Measurements from ENCODE around the gene OR6P1. TPM values are rescaled to one million over a fixed set of nuclear protein-coding genes. Genes with fewer than 3 reads are reported as not detected.

OR6P1 gene
- polyA plus RNA-seq (2013, experiment 1 of 2; ENCODE audit: insufficient read length), result not detected
- polyA plus RNA-seq (2013, experiment 2 of 2; ENCODE audit: insufficient read length), result not detected

GRCh38 chr1:158570480-158570879 lies at the start of gene OR6P1:
Gene OR6P1 (minus strand): TSS chr1:158570580. CDS start chr1:158563604, 6,976 bp downstream.
- DNase-seq, result no peak

DNA sequence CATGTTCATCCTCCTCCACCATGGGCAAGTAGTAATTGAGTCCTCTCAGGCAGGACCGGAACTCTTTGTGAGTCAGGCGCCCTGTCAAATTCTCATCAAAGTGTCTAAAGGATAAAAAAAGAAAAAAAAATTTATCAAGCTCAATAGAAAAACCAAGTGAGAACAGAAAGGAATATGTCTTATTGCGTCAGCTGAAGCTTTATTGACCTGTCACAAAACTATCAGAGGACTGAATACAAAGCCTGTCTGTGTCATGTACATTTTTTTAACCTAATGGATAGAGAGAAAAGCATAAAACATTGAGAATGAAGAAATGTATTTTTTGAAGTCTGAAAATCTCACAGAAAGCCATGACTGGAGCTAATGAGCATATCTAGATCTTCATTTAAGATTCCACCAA lies 43.4 kb upstream of the OR6P1 start:
- DNase-seq, result no peak

- no peak for DNase-seq
These were observed 41.5 kb upstream of the OR6P1 start for GRCh38 chr1:158611916-158612315.

DNA sequence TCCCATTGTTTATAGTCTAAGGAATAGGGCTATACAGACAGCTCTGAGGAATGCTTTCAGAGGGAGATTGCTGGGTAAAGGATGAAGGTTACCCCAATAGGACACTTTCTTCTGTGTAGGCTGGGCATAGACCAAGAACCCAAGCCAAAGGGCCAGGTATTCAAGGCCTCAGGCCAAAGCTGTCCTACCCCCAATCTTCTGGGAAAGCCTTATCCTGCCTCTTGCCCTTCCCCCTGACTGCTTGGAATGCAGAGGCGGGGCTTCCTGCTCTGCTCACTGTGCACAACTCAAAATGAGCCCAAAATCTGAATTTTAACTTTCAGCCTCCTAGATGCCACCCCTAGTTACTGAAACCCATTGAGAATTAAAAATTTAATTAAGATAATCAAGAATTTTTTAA lies 36.9 kb upstream of the OR6P1 start:
- no peak for DNase-seq

- no peak for DNase-seq
These were observed 34.6 kb upstream of the OR6P1 start, which contains the start of gene OR10Z1 for GRCh38 chr1:158604968-158605367. Gene OR10Z1 (plus strand): TSS chr1:158605268. CDS start chr1:158606439, 1,171 bp downstream.

DNA sequence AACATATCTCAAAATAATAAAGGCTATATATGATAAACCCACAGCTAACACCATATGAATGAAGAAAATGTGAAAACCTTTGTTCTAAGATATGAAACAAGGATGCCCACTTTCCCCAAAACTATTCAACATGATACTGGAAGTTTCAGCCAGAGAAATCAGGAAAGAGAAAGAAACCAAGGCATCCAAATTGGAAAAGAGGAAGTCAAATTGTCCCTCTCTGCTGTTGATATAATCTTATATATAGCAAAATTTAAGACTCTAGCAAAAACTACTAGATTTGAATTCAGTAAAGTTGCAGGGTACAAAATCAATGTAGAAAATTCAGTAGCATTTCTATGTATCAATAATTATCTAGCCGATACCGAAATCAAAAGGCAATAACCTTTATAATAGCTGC lies 30.4 kb upstream of the OR6P1 start:
- no peak for DNase-seq

DNA sequence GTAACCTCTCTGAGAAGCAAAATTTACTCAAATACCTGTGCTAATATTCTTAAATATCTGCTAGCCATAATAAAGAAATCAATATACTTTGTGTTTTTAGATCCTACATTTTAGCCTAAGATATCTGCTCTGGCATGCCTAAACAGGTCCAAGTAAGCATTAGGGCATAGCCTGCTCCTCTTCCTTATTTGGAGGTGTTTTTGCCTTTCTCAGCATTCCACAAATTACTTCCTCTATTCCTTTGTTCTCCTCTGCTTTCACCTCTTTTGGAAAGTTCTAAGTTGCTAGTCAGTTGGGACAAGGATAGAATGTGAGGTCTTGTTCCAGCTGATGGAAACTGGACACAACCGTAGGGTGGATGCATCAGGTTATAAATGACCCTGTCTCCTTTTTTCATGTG lies 16.6 kb upstream of the OR6P1 start:
- DNase-seq, result no peak

- no peak for DNase-seq
These were observed 13.6 kb upstream of the OR6P1 start for GRCh38 chr1:158583962-158584361.

GRCh38 chr1:158579733-158580132 lies 9.4 kb upstream of the OR6P1 start, which contains the start of gene OR10X1:
Gene OR10X1 (minus strand): TSS chr1:158579899. CDS start chr1:158579899, 0 bp downstream.
- DNase-seq, result no peak

DNA sequence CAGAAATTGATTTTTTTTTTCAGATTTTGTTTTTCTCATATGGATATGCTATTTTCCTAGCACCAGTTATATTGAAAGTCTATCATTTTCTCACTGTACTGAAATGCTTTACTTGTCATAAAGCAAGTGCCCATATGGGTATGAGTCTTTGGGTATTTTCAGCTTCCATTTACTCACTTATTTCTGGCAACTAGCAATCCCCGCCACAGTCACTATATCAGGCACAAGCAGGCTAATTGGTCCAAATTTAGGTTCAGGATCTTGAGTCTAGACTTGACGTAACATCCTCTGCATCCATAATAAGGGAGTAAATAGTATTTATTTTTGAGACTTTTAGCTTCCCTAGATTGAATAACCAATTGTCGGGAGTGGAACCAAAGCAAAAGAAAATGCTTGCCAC lies 7.2 kb upstream of the OR6P1 start:
- no peak for DNase-seq

DNA sequence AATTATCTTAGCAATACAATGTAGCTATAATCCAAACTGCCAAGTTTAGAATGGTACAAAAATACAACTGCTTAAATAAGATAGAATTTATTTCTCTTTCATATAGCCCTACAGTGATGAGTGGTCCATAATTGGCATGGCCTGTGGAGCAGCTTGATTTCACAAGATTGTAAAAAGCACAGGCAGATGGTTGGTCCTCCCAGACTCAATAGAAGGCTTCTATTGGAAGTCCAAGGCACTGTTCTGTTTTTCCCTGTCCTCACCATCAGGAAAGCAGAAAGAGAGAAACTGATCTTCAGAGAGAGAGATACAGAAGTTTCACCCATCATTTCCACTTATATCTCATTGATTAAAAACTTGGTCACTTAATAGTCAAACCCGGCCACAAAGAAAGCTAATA lies 1.8 kb upstream of the OR6P1 start:
- no peak for DNase-seq

DNA sequence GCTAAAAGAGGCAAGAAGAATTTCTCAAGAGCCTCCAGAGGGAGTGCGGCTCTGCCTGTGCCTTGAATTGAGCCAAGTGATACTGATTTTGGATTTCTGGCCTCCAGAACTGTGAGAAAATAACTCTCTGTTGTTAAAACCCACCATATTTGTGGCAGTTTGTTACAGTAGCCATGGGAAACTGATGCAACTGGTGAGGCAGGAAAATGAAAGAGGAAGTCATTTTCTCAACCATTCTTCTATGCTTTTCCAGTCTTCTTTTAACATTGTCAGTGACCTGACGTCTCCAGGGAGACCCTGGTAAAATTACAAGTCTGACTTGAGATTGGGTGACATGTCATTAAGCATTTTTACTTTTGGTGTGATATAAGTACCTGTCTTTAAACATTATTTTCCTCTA lies 5.8 kb downstream of the OR6P1 start:
- DNase-seq, result no peak

GRCh38 chr1:158563853-158564252 lies 6.5 kb downstream of the OR6P1 start:
- DNase-seq, result no peak

DNA sequence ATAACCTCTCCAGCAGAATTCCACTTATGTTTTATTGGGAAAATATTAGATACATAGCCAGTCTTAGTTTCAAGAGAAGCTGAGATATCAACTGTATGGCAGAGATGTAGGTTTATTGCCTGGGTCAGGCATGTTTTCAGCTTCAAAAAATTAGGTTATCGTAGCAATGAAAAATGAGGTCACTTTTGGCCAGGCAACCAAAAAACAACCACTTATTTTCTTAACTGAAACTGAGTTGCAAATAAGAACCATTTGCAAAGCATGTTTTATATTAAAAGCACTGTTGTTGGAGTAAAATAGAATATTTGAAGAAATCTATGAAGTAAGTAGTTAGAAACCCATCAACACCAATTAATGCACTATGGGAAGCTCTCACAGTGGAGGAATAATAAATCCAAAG lies 10.7 kb downstream of the OR6P1 start:
- no peak for DNase-seq

- DNase-seq, result no peak
These were observed 16.0 kb downstream of the OR6P1 start, which contains the start of gene OR6Y1 for GRCh38 chr1:158554352-158554751. Gene OR6Y1 (minus strand): TSS chr1:158554405. CDS start chr1:158548105, 6,300 bp downstream.

GRCh38 chr1:158552296-158552695 lies 18.1 kb downstream of the OR6P1 start:
- no peak for DNase-seq

GRCh38 chr1:158547533-158547932 lies 22.8 kb downstream of the OR6P1 start:
- DNase-seq, result no peak

DNA sequence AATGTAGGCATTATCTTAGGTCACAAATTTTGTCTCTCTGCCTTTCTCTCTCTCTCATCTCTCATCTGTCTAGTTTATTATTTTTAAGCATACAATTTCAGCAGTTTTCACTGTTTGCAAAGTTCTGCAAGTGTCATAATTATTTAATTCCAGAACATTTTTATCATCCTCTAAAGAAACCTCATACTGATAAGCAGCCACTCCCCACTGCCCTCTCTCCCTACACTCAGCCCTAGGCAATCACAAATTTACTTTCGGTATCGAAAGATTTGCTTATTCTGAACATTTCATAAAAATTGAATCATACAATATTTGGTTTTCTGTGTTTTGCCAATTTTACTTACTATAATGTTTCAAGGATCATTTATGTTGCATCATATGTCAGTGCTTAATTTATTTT lies 32.8 kb downstream of the OR6P1 start:
- DNase-seq, result no peak

- DNase-seq, result no peak
These were observed 35.9 kb downstream of the OR6P1 start for GRCh38 chr1:158534496-158534895.

DNA sequence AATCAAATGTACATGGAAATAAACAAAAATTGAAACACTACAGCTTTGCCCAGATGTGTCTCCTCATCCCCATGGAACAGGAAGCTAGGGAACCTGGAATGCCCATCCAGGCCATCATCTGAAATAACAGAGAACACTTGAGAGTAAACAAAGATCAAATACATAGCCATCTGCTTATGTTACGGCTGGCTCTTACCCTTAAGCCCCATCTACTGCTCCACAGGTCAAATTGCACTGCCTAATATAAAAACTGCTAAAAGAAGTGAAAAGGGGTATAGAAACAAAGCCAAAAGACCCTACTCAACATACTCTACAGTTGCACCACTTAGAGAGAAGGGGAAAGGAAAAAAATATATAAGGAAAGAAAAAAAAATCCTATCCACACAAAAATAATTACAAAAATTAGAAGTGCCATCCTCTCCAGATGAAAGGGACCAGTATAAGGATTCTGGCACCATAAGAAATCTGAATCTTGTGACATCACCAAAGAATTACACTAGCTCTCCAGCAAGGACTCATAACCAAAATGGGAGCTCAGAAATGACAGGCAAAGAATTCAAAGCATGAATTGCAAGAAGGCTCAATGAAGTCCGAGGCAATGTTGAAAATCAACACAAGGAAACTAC lies 43.1 kb downstream of the OR6P1 start:
- no peak for DNase-seq

DNA sequence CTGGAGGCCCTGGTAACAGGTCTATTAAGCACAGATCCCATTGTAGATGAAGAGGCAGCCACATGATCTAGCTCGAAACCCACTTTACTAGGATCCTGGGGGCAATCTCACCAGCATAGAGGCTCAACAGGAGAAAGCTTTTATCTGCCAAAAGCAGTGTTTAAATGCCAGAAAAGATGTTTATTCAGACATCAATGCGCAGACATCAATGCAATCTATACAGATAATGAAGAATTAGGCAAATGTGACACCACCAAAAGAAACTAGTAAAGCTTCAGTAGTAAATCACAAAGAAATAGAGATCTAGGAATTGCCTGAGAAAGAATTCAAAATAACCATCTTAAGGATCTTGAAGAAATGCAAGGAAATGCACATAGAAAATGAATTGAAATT lies 48.7 kb downstream of the OR6P1 start:
- DNase-seq, result no peak

DNA sequence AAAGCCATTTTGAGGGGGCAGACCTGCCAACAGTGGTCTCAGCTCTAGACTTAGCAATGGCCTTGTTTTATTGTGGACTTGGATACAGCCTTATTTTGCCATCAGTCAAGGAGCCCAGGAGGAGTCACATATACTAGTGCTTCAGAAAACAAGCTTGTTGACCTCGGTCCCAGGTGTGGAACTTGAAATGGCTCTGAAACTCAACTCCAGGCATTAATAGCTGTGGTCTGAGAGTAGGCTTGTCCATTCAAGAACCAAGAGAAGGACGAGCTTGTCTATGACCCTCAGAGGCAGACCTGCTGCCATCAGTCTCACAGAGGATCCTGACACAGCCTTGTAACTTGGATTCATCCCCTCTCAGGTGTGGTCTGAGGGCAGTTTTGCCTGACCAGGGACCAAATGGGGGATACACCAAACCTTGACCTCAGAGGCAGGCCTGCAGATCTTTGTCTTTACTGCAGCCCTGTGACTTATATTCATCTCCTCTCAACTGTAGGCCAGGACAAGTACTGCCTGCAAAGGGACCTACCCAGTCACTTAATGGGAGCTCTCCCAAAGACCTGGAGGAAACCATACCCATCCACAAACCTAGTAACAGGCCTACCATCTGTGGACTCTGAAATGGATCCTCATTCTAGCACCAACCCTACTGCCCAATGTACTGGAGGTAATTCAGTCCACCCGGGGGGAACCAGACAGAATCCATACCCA lies 49.3 kb downstream of the OR6P1 start:
- no peak for DNase-seq

- DNase-seq, result no peak
These were observed 50.4 kb downstream of the OR6P1 start for GRCh38 chr1:158520021-158520420.

- no peak for DNase-seq
These were observed 53.4 kb downstream of the OR6P1 start for GRCh38 chr1:158516966-158517365.

Data from fibroblast of skin of scalp (primary cell).